Endothelial cell (in vitro differentiated cells): ENCODE results near the gene SEZ6. TPM values are rescaled to one million over a fixed set of nuclear protein-coding genes. Genes with fewer than 3 reads are reported as not detected.

Experiments
- DNase-seq: peaks from one replicate; pipeline ENCODE4 v3.0.0; 2021; ENCODE audit warnings: low spot score
- H3K27ac Mint-ChIP-seq: one replicate; pipeline ENCODE4 v1.8.0; 2021; ENCODE audit warnings: mixed read lengths, inconsistent platforms; ENCODE audit not compliant: unreplicated experiment
- H3K27me3 Mint-ChIP-seq: one replicate; pipeline ENCODE4 v1.8.0; 2021; ENCODE audit warnings: mild to moderate bottlenecking, moderate library complexity, mixed read lengths, inconsistent platforms; ENCODE audit not compliant: unreplicated experiment
- H3K36me3 Mint-ChIP-seq: one replicate; pipeline ENCODE4 v1.8.0; 2021; ENCODE audit warnings: mild to moderate bottlenecking, low read depth, mixed read lengths, inconsistent platforms; ENCODE audit not compliant: unreplicated experiment
- H3K4me1 Mint-ChIP-seq: one replicate; pipeline ENCODE4 v1.8.0; 2021; ENCODE audit warnings: mild to moderate bottlenecking, mixed read lengths, inconsistent platforms; ENCODE audit not compliant: unreplicated experiment
- H3K4me3 Mint-ChIP-seq: one replicate; pipeline ENCODE4 v1.8.0; 2021; ENCODE audit warnings: mild to moderate bottlenecking, mixed read lengths, inconsistent platforms; ENCODE audit not compliant: unreplicated experiment
- H3K9me3 Mint-ChIP-seq: one replicate; pipeline ENCODE4 v1.8.0; 2021; ENCODE audit warnings: mixed read lengths, inconsistent platforms; ENCODE audit not compliant: unreplicated experiment
- CTCF ChIP-seq: fragments of 200-600 bp; sonication (generic); IDR thresholded peaks from one replicate; pipeline ENCODE4 v1.5.0; 2021; ENCODE audit warnings: antibody characterized with exemption; ENCODE audit not compliant: unreplicated experiment
- total RNA-seq: library from RNA; stranded (reverse); fragmentation: NEBNext Ultra II Directional; extraction: Animal tissue kit (Norgen Biotek cat#: 25700); gene quantifications from one replicate; pipeline ENCODE4 v1.2.1, GENCODE V29; 2021; ENCODE audit not compliant: unreplicated experiment

Gene SEZ6
- total RNA-seq, 1 donor from 2014 or later: 0.10 TPM

- Mint-ChIP-seq H3K4me1 (peaks cover 12% of the 10 kb centered on the region), H3K9me3 (no peaks in the 10 kb centered on the region), H3K36me3 (peaks cover 7% of the 10 kb centered on the region), H3K27ac (no peak overlapping the region), H3K4me3 (no peak overlapping the region), H3K27me3 (peaks cover 18% of the 10 kb centered on the region)
- TF ChIP-seq CTCF: no peak
- DNase-seq: no peak
Measured at GRCh38 chr17:28972437-28972836, 33.4 kb downstream of the SEZ6 start.

- TF ChIP-seq CTCF: no peak
- peaks cover 4% of the 10 kb centered on the region for H3K36me3 Mint-ChIP-seq
- H3K27me3 Mint-ChIP-seq: peaks cover 15% of the 10 kb centered on the region
- H3K4me1 Mint-ChIP-seq: peaks cover 12% of the 10 kb centered on the region
- no peaks in the 10 kb centered on the region for H3K9me3 Mint-ChIP-seq
- no peak overlapping the region for H3K27ac Mint-ChIP-seq
- no peak for DNase-seq
- no peak overlapping the region for H3K4me3 Mint-ChIP-seq
Measured at GRCh38 chr17:28970879-28971278, 35.0 kb downstream of the SEZ6 start.

- no peak overlapping the region for H3K27ac Mint-ChIP-seq
- H3K9me3 Mint-ChIP-seq: no peaks in the 10 kb centered on the region
- H3K4me1 Mint-ChIP-seq: peaks cover 12% of the 10 kb centered on the region
Measured at GRCh38 chr17:28969706-28970393, 36.0 kb downstream of the SEZ6 start.

GRCh38 chr17:28968914-28969295, 36.9 kb downstream of the SEZ6 start:
- peaks cover 9% of the 10 kb centered on the region for H3K27me3 Mint-ChIP-seq
- peak overlapping the region; percentile 26 for H3K4me3 Mint-ChIP-seq
- no peaks in the 10 kb centered on the region for H3K36me3 Mint-ChIP-seq

More at GRCh38 chr17:28969706-28970393, 36.0 kb downstream of the SEZ6 start:
- H3K36me3 Mint-ChIP-seq: peaks cover 4% of the 10 kb centered on the region
- TF ChIP-seq CTCF: no peak
- peaks cover 14% of the 10 kb centered on the region for H3K27me3 Mint-ChIP-seq
- no peak for DNase-seq
- no peak overlapping the region for H3K4me3 Mint-ChIP-seq

More at GRCh38 chr17:28968914-28969295, 36.9 kb downstream of the SEZ6 start:
- H3K9me3 Mint-ChIP-seq: no peaks in the 10 kb centered on the region
- TF ChIP-seq CTCF: no peak
- no peak overlapping the region for H3K27ac Mint-ChIP-seq
- peaks cover 4% of the 10 kb centered on the region for H3K4me1 Mint-ChIP-seq
- no peak for DNase-seq
